ENCODE results near the gene DCAF15. TPM values are rescaled to one million over a fixed set of nuclear protein-coding genes. Genes with fewer than 3 reads are reported as not detected.
"Not testable (repeated sequence)": the region's sequence is repeated elsewhere in the genome, so short reads cannot be mapped to it uniquely, and the experiment has no call there.

DCAF15 gene
- total RNA-seq, 2 donors from 2014 or later: 88.2 to 95.8 TPM

DNA sequence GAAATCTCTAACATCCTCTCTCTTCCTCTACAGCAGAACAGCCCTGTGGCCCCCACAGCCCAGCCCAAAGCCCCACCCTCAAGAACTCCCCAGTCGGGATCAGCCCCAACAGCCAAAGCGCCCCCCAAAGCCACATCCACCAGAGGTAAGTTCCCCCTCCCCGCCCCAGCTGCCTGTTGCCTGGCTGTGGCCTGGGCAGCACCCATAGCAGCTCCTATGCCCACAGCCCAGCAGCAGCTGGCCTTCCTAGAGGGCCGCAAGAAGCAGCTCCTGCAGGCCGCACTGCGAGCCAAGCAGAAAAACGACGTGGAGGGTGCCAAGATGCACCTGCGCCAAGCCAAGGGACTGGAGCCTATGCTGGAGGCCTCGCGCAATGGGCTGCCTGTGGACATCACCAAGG lies 31.8 kb upstream of the DCAF15 start:
- Mint-ChIP-seq H3K36me3 (ENCODE audit: low read depth) (peaks cover 7% of the 10 kb centered on the region), H3K4me1 (peaks cover 7% of the 10 kb centered on the region), H3K27ac (no peak overlapping the region), H3K27me3 (no peaks in the 10 kb centered on the region), H3K4me3 (no peak overlapping the region)
- DNase-seq: no peak
- H3K9me3 ChIP-seq (ENCODE audit: control insufficient read depth, low read length, poor library complexity, severe bottlenecking): no peaks in the 10 kb centered on the region
- ATAC-seq: no peak

DNA sequence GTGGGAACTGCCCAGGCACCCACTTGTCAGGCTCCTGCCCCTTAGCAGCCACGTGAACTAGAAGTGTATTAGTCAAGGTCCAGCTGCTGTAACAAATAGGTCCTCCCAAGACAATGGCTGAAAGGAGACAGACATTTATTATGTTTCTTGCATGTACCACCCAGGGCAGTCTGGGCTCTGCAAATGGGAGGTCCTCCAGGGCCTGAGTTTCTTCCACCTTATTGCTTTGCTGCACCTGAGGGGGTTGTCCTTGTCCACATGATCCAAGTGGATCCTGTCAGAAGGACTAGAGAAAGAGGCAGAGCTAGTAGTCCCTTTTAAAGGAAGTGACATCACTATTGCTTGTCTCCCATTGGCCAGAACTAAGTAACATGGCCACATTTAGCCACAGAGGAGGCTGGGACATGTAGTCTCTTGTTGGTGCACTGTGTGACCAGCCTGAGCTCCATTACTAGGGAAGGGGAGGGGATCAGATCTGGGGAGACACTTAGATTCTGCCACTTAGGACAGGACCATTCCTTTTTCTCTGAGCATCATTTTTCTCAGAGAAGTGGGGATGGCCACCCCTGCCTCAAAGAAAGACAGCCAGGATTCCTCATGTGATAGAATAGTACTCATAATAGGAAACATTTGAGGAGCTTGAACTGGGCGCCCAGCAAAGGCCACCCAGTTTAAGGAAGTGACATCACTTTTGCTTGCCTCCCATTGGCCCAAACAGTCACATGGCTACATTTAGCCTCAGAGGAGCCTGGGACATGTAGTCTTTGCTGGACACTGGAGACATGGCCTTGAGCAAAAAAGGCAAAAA lies 31.2 kb upstream of the DCAF15 start:
- DNase-seq: no peak
- H3K36me3 Mint-ChIP-seq (ENCODE audit: low read depth): peaks cover 7% of the 10 kb centered on the region
- peaks cover 7% of the 10 kb centered on the region for H3K4me1 Mint-ChIP-seq
- H3K9me3 ChIP-seq (ENCODE audit: control insufficient read depth, low read length, poor library complexity, severe bottlenecking): no peaks in the 10 kb centered on the region
- no peak overlapping the region for H3K4me3 Mint-ChIP-seq
- no peak overlapping the region for H3K27ac Mint-ChIP-seq
- ATAC-seq: peak; percentile 87
- no peaks in the 10 kb centered on the region for H3K27me3 Mint-ChIP-seq

DNA sequence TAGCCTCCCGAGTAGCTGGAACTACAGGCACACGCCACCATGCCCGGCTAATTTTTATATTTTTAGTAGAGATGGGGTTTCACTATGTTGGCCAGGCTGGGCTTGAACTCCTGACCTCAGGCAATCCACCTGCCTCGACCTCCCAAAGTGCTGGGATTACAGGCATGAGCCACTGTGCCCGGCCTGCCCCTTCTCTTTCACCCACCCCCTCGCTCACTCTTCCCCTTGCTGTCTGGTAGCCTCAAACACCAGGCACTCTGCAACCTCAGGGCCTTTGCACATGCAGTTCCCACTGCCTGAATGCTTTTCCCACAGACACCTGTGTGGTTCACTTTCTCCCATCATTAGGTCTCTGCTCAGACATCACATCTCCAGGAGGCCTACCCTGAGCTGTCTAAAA lies 30.2 kb upstream of the DCAF15 start:
- not testable (repeated sequence) for H3K27ac Mint-ChIP-seq; H3K4me3 Mint-ChIP-seq; ATAC-seq; H3K4me1 Mint-ChIP-seq; H3K9me3 ChIP-seq (ENCODE audit: control insufficient read depth, low read length, poor library complexity, severe bottlenecking); H3K27me3 Mint-ChIP-seq; H3K36me3 Mint-ChIP-seq (ENCODE audit: low read depth); DNase-seq

- ATAC-seq: no peak
- no peak overlapping the region for H3K4me3 Mint-ChIP-seq
- H3K36me3 Mint-ChIP-seq (ENCODE audit: low read depth): peaks cover 7% of the 10 kb centered on the region
- H3K27ac Mint-ChIP-seq: no peak overlapping the region
- peaks cover 9% of the 10 kb centered on the region for H3K4me1 Mint-ChIP-seq
- no peaks in the 10 kb centered on the region for H3K27me3 Mint-ChIP-seq
- no peak for DNase-seq
- no peaks in the 10 kb centered on the region for H3K9me3 ChIP-seq (ENCODE audit: control insufficient read depth, low read length, poor library complexity, severe bottlenecking)
Observed at GRCh38 chr19:13923194-13923987, 28.9 kb upstream of the DCAF15 start.

- H3K36me3 Mint-ChIP-seq (ENCODE audit: low read depth): peaks cover 7% of the 10 kb centered on the region
- DNase-seq (no peak), ATAC-seq (no peak)
- H3K4me1 Mint-ChIP-seq: peaks cover 9% of the 10 kb centered on the region
- H3K27ac Mint-ChIP-seq: peak overlapping the region; percentile 24
- H3K9me3 ChIP-seq (ENCODE audit: control insufficient read depth, low read length, poor library complexity, severe bottlenecking): no peaks in the 10 kb centered on the region
- no peaks in the 10 kb centered on the region for H3K27me3 Mint-ChIP-seq
- no peak overlapping the region for H3K4me3 Mint-ChIP-seq
Observed at GRCh38 chr19:13926010-13926409, 26.3 kb upstream of the DCAF15 start.

DNA sequence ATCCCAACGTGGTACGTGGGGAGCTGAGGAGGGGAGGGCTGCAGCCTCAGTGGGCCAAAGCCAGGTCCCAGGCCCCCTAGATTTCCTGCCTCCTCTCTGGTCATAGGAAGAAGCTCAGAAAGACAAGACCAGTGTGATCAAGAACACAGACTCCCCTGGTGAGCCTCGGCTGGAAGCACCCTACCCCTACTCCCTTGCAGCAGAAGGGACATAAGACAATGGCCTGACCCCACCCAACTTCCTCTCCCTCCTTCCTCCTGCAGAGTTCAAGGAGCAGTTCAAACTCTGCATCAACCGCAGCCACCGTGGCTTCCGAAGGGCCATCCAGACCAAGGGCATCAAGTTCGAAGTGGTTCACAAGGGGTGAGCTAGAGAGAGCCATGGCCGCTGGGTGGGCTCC lies 25.6 kb upstream of the DCAF15 start:
- ATAC-seq: no peak
- Mint-ChIP-seq H3K4me3 (no peak overlapping the region), H3K27me3 (no peaks in the 10 kb centered on the region), H3K36me3 (ENCODE audit: low read depth) (peaks cover 7% of the 10 kb centered on the region), H3K27ac (peak overlapping the region; percentile 24), H3K4me1 (peaks cover 9% of the 10 kb centered on the region)
- H3K9me3 ChIP-seq (ENCODE audit: control insufficient read depth, low read length, poor library complexity, severe bottlenecking): no peaks in the 10 kb centered on the region
- no peak for DNase-seq

GRCh38 chr19:13929340-13929739 lies 23.0 kb upstream of the DCAF15 start:
- DNase-seq: no peak
- no peak for ATAC-seq
- peaks cover 3% of the 10 kb centered on the region for H3K36me3 Mint-ChIP-seq (ENCODE audit: low read depth)
- H3K27me3 Mint-ChIP-seq: peaks cover 9% of the 10 kb centered on the region
- peaks cover 14% of the 10 kb centered on the region for H3K4me1 Mint-ChIP-seq
- H3K27ac Mint-ChIP-seq: no peak overlapping the region
- H3K9me3 ChIP-seq (ENCODE audit: control insufficient read depth, low read length, poor library complexity, severe bottlenecking): no peaks in the 10 kb centered on the region
- no peak overlapping the region for H3K4me3 Mint-ChIP-seq

DNA sequence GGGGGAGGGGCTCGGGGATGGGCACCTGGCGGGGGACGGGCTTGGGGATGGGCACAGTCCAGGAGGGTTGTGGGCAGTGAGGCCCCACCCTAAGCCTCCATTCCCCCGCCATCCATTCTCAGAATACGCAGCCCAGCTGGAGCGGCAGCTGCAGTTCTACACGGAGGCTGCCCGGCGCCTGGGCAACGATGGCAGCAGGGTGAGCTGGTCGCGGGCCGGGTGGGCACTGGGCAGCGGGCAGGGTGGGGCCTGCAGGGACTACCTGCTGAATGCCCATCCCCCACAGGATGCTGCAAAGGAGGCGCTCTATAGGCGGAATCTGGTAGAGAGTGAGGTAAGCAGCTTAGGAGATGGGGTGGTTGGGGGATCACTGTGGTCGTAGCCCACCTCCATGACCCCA lies 22.4 kb upstream of the DCAF15 start:
- no peaks in the 10 kb centered on the region for H3K9me3 ChIP-seq (ENCODE audit: control insufficient read depth, low read length, poor library complexity, severe bottlenecking)
- H3K4me3 Mint-ChIP-seq: no peak overlapping the region
- ATAC-seq (no peak), DNase-seq (no peak)
- H3K4me1 Mint-ChIP-seq: peaks cover 18% of the 10 kb centered on the region
- no peak overlapping the region for H3K27ac Mint-ChIP-seq
- peaks cover under 1% of the 10 kb centered on the region for H3K36me3 Mint-ChIP-seq (ENCODE audit: low read depth)
- peaks cover 16% of the 10 kb centered on the region for H3K27me3 Mint-ChIP-seq

GRCh38 chr19:13930402-13930801 lies 21.9 kb upstream of the DCAF15 start:
- no peaks in the 10 kb centered on the region for H3K9me3 ChIP-seq (ENCODE audit: control insufficient read depth, low read length, poor library complexity, severe bottlenecking)
- H3K4me1 Mint-ChIP-seq: peaks cover 16% of the 10 kb centered on the region
- peaks cover 19% of the 10 kb centered on the region for H3K27me3 Mint-ChIP-seq
- no peak overlapping the region for H3K27ac Mint-ChIP-seq
- H3K4me3 Mint-ChIP-seq: no peak overlapping the region
- DNase-seq (no peak), ATAC-seq (no peak)
- H3K36me3 Mint-ChIP-seq (ENCODE audit: low read depth): no peaks in the 10 kb centered on the region

DNA sequence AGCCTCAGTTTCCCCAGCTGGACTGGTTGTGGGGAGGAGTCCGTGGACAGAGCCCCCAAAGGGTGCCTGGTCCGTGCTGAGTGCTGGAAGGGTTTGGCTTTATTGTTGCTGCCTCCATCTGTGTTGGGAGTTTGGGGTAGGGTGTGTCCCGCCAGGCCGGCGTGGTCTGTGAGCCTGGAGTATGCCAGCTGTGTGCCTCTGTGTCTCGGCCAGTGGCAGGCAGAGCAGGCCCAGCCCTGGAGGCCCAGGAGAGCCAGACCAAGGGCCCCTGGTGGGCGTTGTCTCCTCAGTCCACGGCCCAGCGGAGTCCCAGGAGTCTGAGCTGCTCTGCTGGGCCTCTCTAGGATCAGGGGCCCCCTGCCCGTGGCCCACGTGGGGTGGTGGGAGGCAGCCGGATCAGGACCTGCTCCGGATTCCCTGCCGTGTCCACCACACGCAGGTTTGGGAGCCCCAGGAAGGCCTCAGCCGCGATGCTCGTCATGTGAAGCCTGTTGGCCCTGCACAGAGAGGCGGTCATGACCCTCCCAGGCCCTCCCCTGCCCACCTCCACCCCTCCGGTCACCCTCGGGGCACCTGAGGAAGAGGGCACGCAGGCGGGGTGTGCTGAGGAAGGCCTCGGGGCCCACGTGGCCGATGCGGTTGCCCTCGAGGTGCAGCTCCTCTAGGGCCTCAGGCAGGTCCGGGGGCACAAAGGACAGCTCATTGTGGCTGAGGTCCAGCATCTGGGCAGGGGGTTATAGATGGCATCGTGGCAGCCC lies 20.7 kb upstream of the DCAF15 start:
- H3K36me3 Mint-ChIP-seq (ENCODE audit: low read depth): no peaks in the 10 kb centered on the region
- H3K9me3 ChIP-seq (ENCODE audit: control insufficient read depth, low read length, poor library complexity, severe bottlenecking): no peaks in the 10 kb centered on the region
- H3K4me1 Mint-ChIP-seq: peaks cover 15% of the 10 kb centered on the region
- no peak overlapping the region for H3K27ac Mint-ChIP-seq
- ATAC-seq: no peak
- no peak for DNase-seq
- H3K4me3 Mint-ChIP-seq: no peak overlapping the region
- peaks cover 19% of the 10 kb centered on the region for H3K27me3 Mint-ChIP-seq

- Mint-ChIP-seq H3K27me3 (peaks cover 19% of the 10 kb centered on the region), H3K4me1 (peaks cover 14% of the 10 kb centered on the region), H3K36me3 (ENCODE audit: low read depth) (no peaks in the 10 kb centered on the region), H3K4me3 (no peak overlapping the region), H3K27ac (no peak overlapping the region)
- DNase-seq: no peak
- no peaks in the 10 kb centered on the region for H3K9me3 ChIP-seq (ENCODE audit: control insufficient read depth, low read length, poor library complexity, severe bottlenecking)
- no peak for ATAC-seq
Observed at GRCh38 chr19:13932149-13932637, 20.1 kb upstream of the DCAF15 start.

DNA sequence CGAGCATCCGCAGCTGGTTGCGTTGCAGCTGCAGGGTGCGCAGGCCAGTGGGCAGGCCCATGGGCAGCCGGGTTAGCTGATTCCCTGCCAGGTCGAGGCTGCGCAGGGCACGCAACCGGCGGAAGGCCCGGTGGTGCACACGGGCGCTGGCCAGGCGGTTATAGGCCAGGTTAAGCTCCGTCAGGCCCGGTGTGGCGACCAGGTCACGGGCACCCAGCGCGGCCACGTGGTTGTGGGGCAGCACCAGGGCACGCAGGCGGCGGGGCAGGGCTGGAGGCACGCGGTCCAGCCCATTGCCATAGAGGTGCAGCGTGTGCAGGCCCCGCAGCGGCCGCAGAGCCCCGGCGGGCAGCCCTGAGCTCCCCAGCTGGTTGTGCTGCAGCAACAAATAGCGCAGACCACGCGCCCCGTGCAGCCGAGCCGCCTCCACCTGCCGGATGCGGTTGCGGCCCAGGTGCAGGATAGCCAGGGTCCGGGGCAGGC lies 19.4 kb upstream of the DCAF15 start:
- Mint-ChIP-seq H3K4me3 (no peak overlapping the region), H3K27ac (no peak overlapping the region), H3K27me3 (peaks cover 19% of the 10 kb centered on the region), H3K36me3 (ENCODE audit: low read depth) (peaks cover 2% of the 10 kb centered on the region), H3K4me1 (peaks cover 16% of the 10 kb centered on the region)
- ATAC-seq (no peak), DNase-seq (no peak)
- no peaks in the 10 kb centered on the region for H3K9me3 ChIP-seq (ENCODE audit: control insufficient read depth, low read length, poor library complexity, severe bottlenecking)

- no peaks in the 10 kb centered on the region for H3K9me3 ChIP-seq (ENCODE audit: control insufficient read depth, low read length, poor library complexity, severe bottlenecking)
- no peak for ATAC-seq
- DNase-seq: no peak
- peaks cover 19% of the 10 kb centered on the region for H3K27me3 Mint-ChIP-seq
- no peak overlapping the region for H3K4me3 Mint-ChIP-seq
- H3K4me1 Mint-ChIP-seq: peaks cover 16% of the 10 kb centered on the region
- no peak overlapping the region for H3K27ac Mint-ChIP-seq
- peaks cover 2% of the 10 kb centered on the region for H3K36me3 Mint-ChIP-seq (ENCODE audit: low read depth)
Observed at GRCh38 chr19:13934785-13935109, 17.6 kb upstream of the DCAF15 start.
